ENCODE data around the gene SPANXN3.

DNA sequence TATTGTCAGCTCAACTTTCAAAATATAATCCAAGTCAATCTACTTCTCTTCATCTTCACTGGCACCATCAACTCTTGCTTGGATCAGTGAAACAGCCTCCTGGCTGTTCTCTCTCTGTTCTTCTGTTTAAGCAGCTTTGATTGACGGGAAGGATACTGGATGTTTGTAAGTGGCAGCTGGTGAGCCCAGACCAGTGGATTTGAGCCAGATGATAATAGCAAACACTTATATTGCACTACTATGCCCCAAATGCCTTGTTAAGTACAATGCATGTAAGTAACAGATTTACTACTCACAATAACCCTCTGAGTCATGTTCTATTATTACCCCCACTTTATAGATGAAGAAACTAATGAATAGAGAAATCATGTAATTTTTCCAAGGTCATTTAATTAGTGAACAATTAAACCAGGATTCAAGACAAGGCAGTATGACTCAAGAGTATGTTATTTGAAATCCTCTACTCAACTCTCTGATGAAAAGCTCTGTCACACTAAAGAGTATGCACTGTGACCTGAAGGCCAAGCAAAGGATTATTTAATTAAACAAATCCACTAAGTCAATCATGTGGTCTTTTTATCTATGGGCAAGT is 44.8 kb downstream of the SPANXN3 start:
- no peak for TF ChIP-seq EZH2 (IDR thresholded peaks at IDR 0.05; ENCODE audit: borderline replicate concordance, insufficient read depth, low read depth, low read length, poor library complexity, severe bottlenecking)
- TF ChIP-seq, protein P1, sequence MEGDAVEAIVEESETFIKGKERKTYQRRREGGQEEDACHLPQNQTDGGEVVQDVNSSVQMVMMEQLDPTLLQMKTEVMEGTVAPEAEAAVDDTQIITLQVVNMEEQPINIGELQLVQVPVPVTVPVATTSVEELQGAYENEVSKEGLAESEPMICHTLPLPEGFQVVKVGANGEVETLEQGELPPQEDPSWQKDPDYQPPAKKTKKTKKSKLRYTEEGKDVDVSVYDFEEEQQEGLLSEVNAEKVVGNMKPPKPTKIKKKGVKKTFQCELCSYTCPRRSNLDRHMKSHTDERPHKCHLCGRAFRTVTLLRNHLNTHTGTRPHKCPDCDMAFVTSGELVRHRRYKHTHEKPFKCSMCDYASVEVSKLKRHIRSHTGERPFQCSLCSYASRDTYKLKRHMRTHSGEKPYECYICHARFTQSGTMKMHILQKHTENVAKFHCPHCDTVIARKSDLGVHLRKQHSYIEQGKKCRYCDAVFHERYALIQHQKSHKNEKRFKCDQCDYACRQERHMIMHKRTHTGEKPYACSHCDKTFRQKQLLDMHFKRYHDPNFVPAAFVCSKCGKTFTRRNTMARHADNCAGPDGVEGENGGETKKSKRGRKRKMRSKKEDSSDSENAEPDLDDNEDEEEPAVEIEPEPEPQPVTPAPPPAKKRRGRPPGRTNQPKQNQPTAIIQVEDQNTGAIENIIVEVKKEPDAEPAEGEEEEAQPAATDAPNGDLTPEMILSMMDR (IDR thresholded peaks at IDR 0.05): no peak
